IMR-90 (cell line): Measurements from ENCODE around the gene PNPLA1. TPM values are rescaled to one million over a fixed set of nuclear protein-coding genes. Genes with fewer than 3 reads are reported as not detected.

ENCODE experiments used
- ATAC-seq: fragments of 200-7000 bp; cut with Tn5 transposase; 2 replicates; pipeline ENCODE4 v1.9.1; 2020; ENCODE audit warnings: low read depth, mild to moderate bottlenecking, moderate library complexity
- BruUV-seq: library from RNA; stranded (reverse); fragments of 400-500 nt; replicated peaks from 2 replicates; lab custom pipeline; 2021; lab: Mats Ljungman, UMichigan
- CTCF ChIA-PET: fragments of 300-600 bp; formaldehyde crosslinking; extraction: SDS; loops from one replicate; lab custom pipeline; 2021; ENCODE audit warnings: antibody characterized with exemption; lab: Yijun Ruan, JAX
- POLR2A ChIA-PET: fragments of 300-600 bp; sonication (Branson Sonifier 250); formaldehyde crosslinking; loops from one replicate; lab custom pipeline; 2022; ENCODE audit warnings: antibody characterized with exemption; ENCODE audit not compliant: unreplicated experiment; lab: Charles Lee
- DNase-seq: peaks from one replicate; pipeline ENCODE4 v3.0.0; 2013
- H2AFZ ChIP-seq: replicated peaks from 2 replicates; pipeline ENCODE3; 2013; ENCODE audit warnings: low read length, mild to moderate bottlenecking; ENCODE audit not compliant: poor library complexity
- H2AK5ac ChIP-seq: 2 replicates; pipeline ENCODE4 v1.6.1; 2013; ENCODE audit warnings: low read depth, low read length, inconsistent platforms
- H2AK9ac ChIP-seq: replicated peaks from 2 replicates; pipeline ENCODE3; 2013; ENCODE audit warnings: mild to moderate bottlenecking, low read depth, low read length, moderate library complexity; ENCODE audit not compliant: poor library complexity
- H2BK120ac ChIP-seq: 2 replicates; pipeline ENCODE4 v1.6.1; 2013; ENCODE audit warnings: low read depth, low read length, inconsistent platforms
- H2BK15ac ChIP-seq: 3 replicates; pipeline ENCODE4 v1.6.1; 2013; ENCODE audit warnings: low read depth, low read length, inconsistent platforms
- H2BK20ac ChIP-seq: 2 replicates; pipeline ENCODE4 v1.6.1; 2013; ENCODE audit warnings: low read depth, mild to moderate bottlenecking, inconsistent platforms, low read length, moderate library complexity
- H2BK5ac ChIP-seq: 2 replicates; pipeline ENCODE4 v1.6.1; 2013; ENCODE audit warnings: mild to moderate bottlenecking, low read depth, low read length, inconsistent platforms; ENCODE audit not compliant: poor library complexity, severe bottlenecking
- H3K14ac ChIP-seq: replicated peaks from 2 replicates; pipeline ENCODE4 v1.6.1; 2013; ENCODE audit warnings: low read depth, low read length, inconsistent platforms
- H3K18ac ChIP-seq: 2 replicates; pipeline ENCODE4 v1.6.1; 2013; ENCODE audit warnings: low read depth, low read length, control low read depth
- H3K23ac ChIP-seq: 2 replicates; pipeline ENCODE4 v1.6.1; 2013; ENCODE audit warnings: low read depth, low read length, inconsistent platforms
- H3K27ac ChIP-seq: 2 replicates; pipeline ENCODE4 v1.5.1; 2013; ENCODE audit warnings: mild to moderate bottlenecking, control low read depth, low read length; ENCODE audit not compliant: insufficient read depth
- H3K27me3 ChIP-seq: 2 replicates; pipeline ENCODE4 v1.6.1; 2013; ENCODE audit warnings: low read length; ENCODE audit not compliant: control insufficient read depth, insufficient read depth
- H3K36me3 ChIP-seq: 2 replicates; pipeline ENCODE4 v1.6.1; 2013; ENCODE audit warnings: low read length, mixed read lengths; ENCODE audit not compliant: control insufficient read depth, insufficient read depth
- H3K4ac ChIP-seq: 2 replicates; pipeline ENCODE4 v1.6.1; 2013; ENCODE audit warnings: low read depth, low read length, inconsistent platforms
- H3K4me1 ChIP-seq: 2 replicates; pipeline ENCODE4 v1.6.1; 2013; ENCODE audit warnings: low read length, mixed read lengths; ENCODE audit not compliant: control insufficient read depth, insufficient read depth
- H3K4me2 ChIP-seq: 2 replicates; pipeline ENCODE4 v1.6.1; 2013; ENCODE audit warnings: low read depth, mild to moderate bottlenecking, control low read depth, low read length, moderate library complexity
- H3K4me3 ChIP-seq: 2 replicates; pipeline ENCODE4 v1.5.1; 2013; ENCODE audit warnings: low read depth, mild to moderate bottlenecking, control low read depth, low read length, moderate library complexity; ENCODE audit not compliant: insufficient read depth
- H3K56ac ChIP-seq: 2 replicates; pipeline ENCODE4 v1.6.1; 2013; ENCODE audit warnings: low read length, inconsistent platforms; ENCODE audit not compliant: insufficient read depth; ENCODE audit errors: extremely low read depth
- H3K79me1 ChIP-seq, 2 experiments: 2 replicates each; pipeline ENCODE4 v1.6.1; 2013; ENCODE audit warnings: low read length in 2 of 2, inconsistent platforms in 1 of 2, low read depth in 1 of 2
- H3K9ac ChIP-seq: 2 replicates; pipeline ENCODE4 v1.6.1; 2013; ENCODE audit warnings: low read depth, low read length, control low read depth
- H3K9me1 ChIP-seq: 2 replicates; pipeline ENCODE4 v1.6.1; 2013; ENCODE audit warnings: low read length, inconsistent platforms; ENCODE audit not compliant: insufficient read depth
- H3K9me3 ChIP-seq: 2 replicates; pipeline ENCODE4 v1.6.1; 2013; ENCODE audit warnings: low read length; ENCODE audit not compliant: control insufficient read depth, insufficient read depth
- H4K20me1 ChIP-seq: 2 replicates; pipeline ENCODE4 v1.6.1; 2013; ENCODE audit warnings: low read length, inconsistent platforms; ENCODE audit not compliant: insufficient read depth
- H4K5ac ChIP-seq: 2 replicates; pipeline ENCODE4 v1.6.1; 2013; ENCODE audit warnings: mild to moderate bottlenecking, low read depth, low read length, control low read depth
- H4K8ac ChIP-seq, 2 experiments: 2 replicates each; pipeline ENCODE4 v1.6.1; 2013; ENCODE audit warnings: low read depth in 2 of 2, low read length in 2 of 2, control low read depth in 1 of 2, inconsistent platforms in 1 of 2
- H4K91ac ChIP-seq: 2 replicates; pipeline ENCODE4 v1.6.1; 2013; ENCODE audit warnings: low read depth, low read length, inconsistent platforms; ENCODE audit not compliant: insufficient read depth
- BHLHE40 ChIP-seq: fragments of 150-350 bp; IDR thresholded peaks from 2 replicates; pipeline ENCODE4 v1.6.1; 2016; ENCODE audit warnings: mild to moderate bottlenecking, low read depth, low read length
- RAD21 ChIP-seq: IDR thresholded peaks from 2 replicates; pipeline ENCODE4 v1.6.1; 2012; ENCODE audit warnings: low read length, improper control_type of control experiment
- RFX5 ChIP-seq: IDR thresholded peaks from 2 replicates; pipeline ENCODE4 v1.8.0; 2012; ENCODE audit warnings: low read depth, mild to moderate bottlenecking, low read length, moderate library complexity
- WGBS, 2 experiments: methylation state at CpG; one replicate each; pipeline versions ENCODE4 v1.1.5 to v1.1.7; 2013; ENCODE audit warnings: missing lambda C conversion rate in 2 of 2; ENCODE audit not compliant: insufficient read length in 1 of 2; ENCODE audit errors: extremely low coverage in 2 of 2; 5-methylcytosine and 5-hydroxymethylcytosine counted together
- dilution Hi-C: fragments of 300-500 bp; cut with HindIII; formaldehyde crosslinking; loops from one replicate; pipeline ENCODE4 v1.14.3; 2018; ENCODE audit warnings: low sequenced_read_pairs; ENCODE audit not compliant: unreplicated experiment
- in situ Hi-C: fragments of 300-500 bp; cut with MboI; formaldehyde crosslinking; loops from 3 replicates; pipeline ENCODE4 v1.14.3; 2019; ENCODE audit warnings: low sequenced_read_pairs, inconsistent platforms, mixed read lengths
- intact Hi-C: fragments of 100-400 bp; cut with micrococcal nuclease; formaldehyde crosslinking; loops from 2 replicates; pipeline ENCODE4 v1.10.0; 2022
- polyA plus RNA-seq, 3 experiments: library from polyadenylated mRNA; depleted of rRNA; stranded (reverse); fragments of >200 nt; gene quantifications; 2 replicates each; pipeline ENCODE4 v1.2.3, GENCODE V29; 2012; ENCODE audit warnings: low replicate concordance in 1 of 3
- total RNA-seq: library from RNA; depleted of rRNA; stranded (reverse); fragments of >200 nt; gene quantifications from 2 replicates; pipeline ENCODE4 v1.2.3, GENCODE V29; 2012

The PNPLA1 gene
- total and polyA plus RNA-seq, 2 of the 4 experiments (the other 2 are of a cell fraction), result not detected

DNA sequence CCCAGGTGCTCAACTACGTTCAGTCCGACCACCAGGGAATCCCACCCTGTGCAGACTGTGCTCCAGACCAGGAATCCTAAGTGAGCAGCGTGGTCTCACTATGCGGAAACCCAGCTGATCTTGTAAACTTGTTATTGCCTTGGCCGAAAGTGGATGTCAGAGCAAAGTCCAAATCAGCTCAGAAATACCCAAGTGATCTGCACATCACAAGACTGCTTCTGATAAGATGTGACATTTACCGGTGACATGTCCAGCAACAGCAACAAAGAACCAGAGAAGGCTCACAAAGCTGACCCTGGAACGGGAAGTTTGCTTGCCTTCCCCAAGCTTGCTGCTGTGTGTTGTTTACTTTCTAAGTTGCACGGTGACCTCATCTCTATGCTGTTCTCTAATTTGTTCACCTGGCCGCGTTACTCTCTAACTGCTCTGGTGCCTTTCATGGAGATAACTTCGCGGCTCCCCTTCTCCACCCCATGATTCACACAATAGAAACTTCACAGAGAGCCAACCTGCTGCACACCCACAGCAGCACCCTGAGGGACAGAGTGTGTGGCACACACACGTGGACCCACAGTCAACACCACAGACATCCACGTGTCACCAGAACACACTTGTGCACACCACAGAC lies 65.1 kb downstream of the PNPLA1 start:
- no peak overlapping the region for H2BK120ac ChIP-seq
- H3K4me2 ChIP-seq, result no peak overlapping the region
- no peak overlapping the region for H3K9ac ChIP-seq
- no peaks in the 10 kb centered on the region for H3K36me3 ChIP-seq
- no peak overlapping the region for H4K8ac ChIP-seq
- ChIA-PET CTCF (no interaction called here), POLR2A (no interaction called here)
- H2AK9ac ChIP-seq, result no peak overlapping the region
- no peaks in the 10 kb centered on the region for H4K20me1 ChIP-seq
- dilution Hi-C loops, result no loop called here
- no peak overlapping the region for H3K27ac ChIP-seq
- ATAC-seq (no peak), DNase-seq (no peak)
- no peak overlapping the region for H3K18ac ChIP-seq
- H2BK5ac ChIP-seq, result no peak overlapping the region
- H3K9me1 ChIP-seq, result 0 out of 2 replicates have a peak, but pooled peaks cover 6% of the 10 kb centered on the region
- H3K27me3 ChIP-seq, result peaks cover 79% of the 10 kb centered on the region
- no peaks in the 10 kb centered on the region; the same call in 1 of the 2 replicates for H3K9me3 ChIP-seq
- no peak overlapping the region for H3K4ac ChIP-seq
- no peak overlapping the region for H3K23ac ChIP-seq
- intact Hi-C loops, result no loop called here
- H3K56ac ChIP-seq, result no peak overlapping the region
- no TSS peak for BruUV-seq
- no peak overlapping the region for H2BK15ac ChIP-seq
- no peak overlapping the region for H2AFZ ChIP-seq
- in situ Hi-C loops, result no loop called here
- H3K79me1 ChIP-seq, result no peaks in the 10 kb centered on the region
- H4K5ac ChIP-seq, result no peak overlapping the region
- H3K4me1 ChIP-seq, result no peaks in the 10 kb centered on the region
- no peak overlapping the region for H3K4me3 ChIP-seq
- no peak overlapping the region for H4K91ac ChIP-seq
- H3K14ac ChIP-seq, result no peak overlapping the region
- TF ChIP-seq BHLHE40, result no peak
- no peak for TF ChIP-seq RAD21
- TF ChIP-seq RFX5, result no peak
- 87% methylated on average over 7 of the region's 14 CpGs; no CpG with 5 or more reads in 1 of the 2 experiments for WGBS, 2 experiments
- no peak overlapping the region for H2BK20ac ChIP-seq
- H2AK5ac ChIP-seq, result no peak overlapping the region
